ENCODE results near the gene EFCAB7. TPM values are rescaled to one million over a fixed set of nuclear protein-coding genes. Genes with fewer than 3 reads are reported as not detected.

The EFCAB7 gene
- polyA plus RNA-seq, 6 donors from 2014 or later: 3.4 to 7.2 (median 5.0) TPM

- H3K36me3 Mint-ChIP-seq: no peaks in the 10 kb centered on the region
- no peaks in the 10 kb centered on the region for H3K9me3 Mint-ChIP-seq
- DNase-seq (no peak), ATAC-seq (ENCODE audit: low read depth in 2 of 2) (peak; percentile 4 to 6)
- H3K4me3 Mint-ChIP-seq: peak overlapping the region; percentile 89 to 99 (median 96)
- H3K27me3 Mint-ChIP-seq: no peaks in the 10 kb centered on the region
- peak overlapping the region; percentile 94 to 99 (median 98) for H3K27ac Mint-ChIP-seq
- peaks cover 3 to 22% (median 20%) of the 10 kb centered on the region in 3 donors for H3K4me1 Mint-ChIP-seq
Measured at GRCh38 chr1:63523738-63524137, 413 bp downstream of the EFCAB7 start.

- no peak for ATAC-seq (ENCODE audit: low read depth in 2 of 2)
- no peak for DNase-seq
- H3K36me3 Mint-ChIP-seq: no peaks in the 10 kb centered on the region
- H3K9me3 Mint-ChIP-seq: no peaks in the 10 kb centered on the region
- H3K4me1 Mint-ChIP-seq: peaks cover 3 to 22% (median 20%) of the 10 kb centered on the region in 3 donors
- peak overlapping the region in 4 of 6 donors; percentile 33 to 98 (median 96) for H3K27ac Mint-ChIP-seq
- no peaks in the 10 kb centered on the region for H3K27me3 Mint-ChIP-seq
- peak overlapping the region; percentile 89 to 99 (median 96) for H3K4me3 Mint-ChIP-seq
Measured at GRCh38 chr1:63524201-63524600, 876 bp downstream of the EFCAB7 start.

GRCh38 chr1:63532727-63533126 is 9.4 kb downstream of the EFCAB7 start:
- H3K27ac Mint-ChIP-seq: no peak overlapping the region
- H3K9me3 Mint-ChIP-seq: no peaks in the 10 kb centered on the region
- DNase-seq (no peak), ATAC-seq (ENCODE audit: low read depth in 2 of 2) (no peak)
- H3K36me3 Mint-ChIP-seq: peaks cover 0 to 5% of the 10 kb centered on the region in 2 donors
- no peaks in the 10 kb centered on the region for H3K27me3 Mint-ChIP-seq
- H3K4me3 Mint-ChIP-seq: no peak overlapping the region
- no peaks in the 10 kb centered on the region for H3K4me1 Mint-ChIP-seq

GRCh38 chr1:63533931-63534330 is 10.6 kb downstream of the EFCAB7 start:
- no peak for ATAC-seq (ENCODE audit: low read depth in 2 of 2)
- Mint-ChIP-seq H3K4me3 (no peak overlapping the region), H3K4me1 (no peaks in the 10 kb centered on the region), H3K27me3 (no peaks in the 10 kb centered on the region), H3K36me3 (peaks cover 0 to 5% of the 10 kb centered on the region in 2 donors), H3K27ac (no peak overlapping the region), H3K9me3 (no peaks in the 10 kb centered on the region)
- no peak for DNase-seq

- Mint-ChIP-seq H3K4me1 (no peaks in the 10 kb centered on the region), H3K9me3 (no peaks in the 10 kb centered on the region), H3K36me3 (peaks cover 0 to 5% of the 10 kb centered on the region in 2 donors), H3K27me3 (no peaks in the 10 kb centered on the region), H3K27ac (no peak overlapping the region), H3K4me3 (no peak overlapping the region)
- DNase-seq (no peak), ATAC-seq (ENCODE audit: low read depth in 2 of 2) (no peak)
Measured at GRCh38 chr1:63534406-63534805, 11.1 kb downstream of the EFCAB7 start.

GRCh38 chr1:63537006-63537405 is 13.7 kb downstream of the EFCAB7 start:
- no peak for ATAC-seq (ENCODE audit: low read depth in 2 of 2)
- Mint-ChIP-seq H3K9me3 (no peaks in the 10 kb centered on the region), H3K27me3 (no peaks in the 10 kb centered on the region), H3K4me1 (no peaks in the 10 kb centered on the region), H3K4me3 (no peak overlapping the region), H3K27ac (no peak overlapping the region), H3K36me3 (no peaks in the 10 kb centered on the region)
- no peak for DNase-seq

GRCh38 chr1:63537940-63538339 is 14.6 kb downstream of the EFCAB7 start:
- no peak overlapping the region for H3K4me3 Mint-ChIP-seq
- peak overlapping the region in 1 of 6 donors; percentile 26 for H3K27ac Mint-ChIP-seq
- H3K9me3 Mint-ChIP-seq: no peaks in the 10 kb centered on the region
- H3K27me3 Mint-ChIP-seq: no peaks in the 10 kb centered on the region
- DNase-seq (peak; percentile 9), ATAC-seq (ENCODE audit: low read depth in 2 of 2) (no peak)
- no peaks in the 10 kb centered on the region for H3K4me1 Mint-ChIP-seq
- no peaks in the 10 kb centered on the region for H3K36me3 Mint-ChIP-seq

- DNase-seq: no peak
Measured at GRCh38 chr1:63545780-63546179, 22.5 kb downstream of the EFCAB7 start.

GRCh38 chr1:63547621-63548294 is 24.4 kb downstream of the EFCAB7 start:
- H3K27ac Mint-ChIP-seq: no peak overlapping the region
- ATAC-seq (ENCODE audit: low read depth in 2 of 2): no peak

More at GRCh38 chr1:63545780-63546179, 22.5 kb downstream of the EFCAB7 start:
- no peaks in the 10 kb centered on the region for H3K9me3 Mint-ChIP-seq
- peaks cover 0 to 20% of the 10 kb centered on the region in 2 donors for H3K36me3 Mint-ChIP-seq
- ATAC-seq (ENCODE audit: low read depth in 2 of 2): no peak
- H3K27me3 Mint-ChIP-seq: no peaks in the 10 kb centered on the region
- no peak overlapping the region for H3K27ac Mint-ChIP-seq
- no peak overlapping the region for H3K4me3 Mint-ChIP-seq
- H3K4me1 Mint-ChIP-seq: no peaks in the 10 kb centered on the region

GRCh38 chr1:63548303-63548702 is 25.0 kb downstream of the EFCAB7 start:
- DNase-seq (no peak), ATAC-seq (ENCODE audit: low read depth in 2 of 2) (no peak)
- no peak overlapping the region for H3K27ac Mint-ChIP-seq
- no peaks in the 10 kb centered on the region for H3K4me1 Mint-ChIP-seq
- H3K36me3 Mint-ChIP-seq: peaks cover 0 to 20% of the 10 kb centered on the region in 2 donors
- H3K4me3 Mint-ChIP-seq: no peak overlapping the region
- H3K27me3 Mint-ChIP-seq: no peaks in the 10 kb centered on the region
- H3K9me3 Mint-ChIP-seq: no peaks in the 10 kb centered on the region

More at GRCh38 chr1:63547621-63548294, 24.4 kb downstream of the EFCAB7 start:
- Mint-ChIP-seq H3K36me3 (peaks cover 0 to 20% of the 10 kb centered on the region in 2 donors), H3K27me3 (no peaks in the 10 kb centered on the region), H3K4me1 (no peaks in the 10 kb centered on the region), H3K4me3 (no peak overlapping the region), H3K9me3 (no peaks in the 10 kb centered on the region)
- DNase-seq: no peak

GRCh38 chr1:63548877-63549276 is 25.6 kb downstream of the EFCAB7 start:
- no peaks in the 10 kb centered on the region for H3K27me3 Mint-ChIP-seq
- no peaks in the 10 kb centered on the region for H3K4me1 Mint-ChIP-seq
- H3K4me3 Mint-ChIP-seq: no peak overlapping the region
- no peaks in the 10 kb centered on the region for H3K9me3 Mint-ChIP-seq
- DNase-seq: no peak
- H3K27ac Mint-ChIP-seq: peak overlapping the region in 1 of 6 donors; percentile 49
- H3K36me3 Mint-ChIP-seq: peaks cover 0 to 20% of the 10 kb centered on the region in 2 donors
- ATAC-seq (ENCODE audit: low read depth in 2 of 2): no peak

GRCh38 chr1:63555480-63555879 is 32.2 kb downstream of the EFCAB7 start:
- no peak overlapping the region for H3K4me3 Mint-ChIP-seq
- peaks cover 0 to 7% of the 10 kb centered on the region in 2 donors for H3K36me3 Mint-ChIP-seq
- no peaks in the 10 kb centered on the region for H3K9me3 Mint-ChIP-seq
- no peaks in the 10 kb centered on the region for H3K27me3 Mint-ChIP-seq
- DNase-seq (no peak), ATAC-seq (ENCODE audit: low read depth in 2 of 2) (no peak)
- H3K27ac Mint-ChIP-seq: peak overlapping the region in 2 of 6 donors; percentile 16 to 29
- peaks cover 0 to 5% (median 0%) of the 10 kb centered on the region in 3 donors for H3K4me1 Mint-ChIP-seq

GRCh38 chr1:63557365-63557987 is 34.2 kb downstream of the EFCAB7 start:
- no peak for DNase-seq
- Mint-ChIP-seq H3K4me3 (no peak overlapping the region), H3K4me1 (peaks cover 0 to 5% (median 0%) of the 10 kb centered on the region in 3 donors)

GRCh38 chr1:63559357-63559756 is 36.0 kb downstream of the EFCAB7 start:
- Mint-ChIP-seq H3K4me3 (no peak overlapping the region), H3K9me3 (peaks cover 0 to 1% (median 0%) of the 10 kb centered on the region in 7 donors), H3K27ac (no peak overlapping the region), H3K27me3 (no peaks in the 10 kb centered on the region), H3K36me3 (peaks cover 0 to 14% of the 10 kb centered on the region in 2 donors), H3K4me1 (peaks cover 0 to 9% (median 0%) of the 10 kb centered on the region in 3 donors)
- ATAC-seq (ENCODE audit: low read depth in 2 of 2): no peak
- no peak for DNase-seq

More at GRCh38 chr1:63557365-63557987, 34.2 kb downstream of the EFCAB7 start:
- no peaks in the 10 kb centered on the region for H3K27me3 Mint-ChIP-seq
- H3K9me3 Mint-ChIP-seq: no peaks in the 10 kb centered on the region
- ATAC-seq (ENCODE audit: low read depth in 2 of 2): no peak
- H3K36me3 Mint-ChIP-seq: peaks cover 0 to 14% of the 10 kb centered on the region in 2 donors
- H3K27ac Mint-ChIP-seq: peak overlapping the region in 1 of 6 donors; percentile 38

Data from naive B cell (primary cell).